ENCODE results near the gene SFSWAP.

DNA sequence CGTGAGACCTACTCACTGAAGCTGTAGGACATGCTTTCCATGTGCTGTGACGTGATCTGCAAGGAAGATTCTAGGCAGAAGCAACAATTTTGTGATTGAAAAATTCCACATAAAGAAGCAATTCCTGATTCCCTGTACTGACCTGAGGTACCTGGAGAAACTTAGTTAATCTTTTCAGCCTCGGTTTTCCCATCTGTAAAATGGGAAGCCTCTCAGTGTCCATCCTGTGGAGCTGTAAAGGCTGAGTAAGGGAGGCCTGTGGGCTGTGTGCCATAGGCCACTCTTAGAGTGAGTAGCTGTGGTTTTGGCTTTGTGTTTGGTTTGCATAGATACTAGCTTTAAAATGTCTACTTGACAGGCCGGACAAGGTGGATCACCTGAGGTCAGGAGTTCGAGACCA, 50.7 kb downstream of the SFSWAP start:
- TF ChIP-seq CTCF (IDR thresholded peaks at IDR 0.05) (no peak), POLR2A (IDR thresholded peaks at IDR 0.05) (no peak)
